GM19438 (cell line): ENCODE data around the gene RETREG2.

Source experiments
- ATAC-seq: cut with Tn5 transposase; IDR thresholded peaks from one replicate; pipeline ENCODE4 v1.9.1; 2021; ENCODE audit warnings: low read depth; ENCODE audit not compliant: unreplicated experiment

RETREG2 gene

GRCh38 chr2:219234331-219234730, 56.3 kb downstream of the RETREG2 start:
- no peak for ATAC-seq
